HCT116 (cell line): ENCODE results near the gene TEAD3. TPM values are rescaled to one million over a fixed set of nuclear protein-coding genes. Genes with fewer than 3 reads are reported as not detected.
A peak's percentile ranks its signal among the peaks of the same experiment; 100 is the strongest.

Experiments
- ATAC-seq: fragments of 200-7000 bp; cut with Tn5 transposase; 2 replicates; pipeline ENCODE4 v1.9.1; 2020; ENCODE audit warnings: mild to moderate bottlenecking, moderate library complexity
- BruUV-seq: library from RNA; stranded (reverse); fragments of 400-500 nt; replicated peaks from 2 replicates; lab custom pipeline; 2021; lab: Mats Ljungman, UMichigan
- CTCF ChIA-PET: fragments of 300-600 bp; sonication (Branson Sonifier 250); formaldehyde crosslinking; loops from one replicate; lab custom pipeline; 2021; ENCODE audit warnings: antibody characterized with exemption; lab: Charles Lee
- POLR2A ChIA-PET: fragments of 300-600, 350-600 bp; sonication (Branson Sonifier 250); formaldehyde crosslinking; loops from one replicate; lab custom pipeline; 2021; ENCODE audit warnings: antibody characterized with exemption; lab: Charles Lee
- RAD21 ChIA-PET, 2 experiments: fragments of 300-600 bp; sonication (Branson Sonifier 250); formaldehyde crosslinking; loops; one replicate each; lab custom pipeline; 2023; ENCODE audit warnings: low total read pairs in 2 of 2; ENCODE audit not compliant: uncharacterized antibody in 2 of 2, unreplicated experiment in 2 of 2, low non-redundant PET in 1 of 2; lab: Charles Lee
- DNase-seq: peaks from one replicate; pipeline ENCODE4 v3.0.0-alpha.2; 2010; ENCODE audit warnings: low read depth, low spot score
- H2AFZ ChIP-seq: fragments of 200-600 bp; shearing (Covaris generic), sonication (generic); 2 replicates; pipeline ENCODE4 v1.6.1; 2017; ENCODE audit warnings: low read depth, mixed run types, mixed read lengths, antibody characterized with exemption, low read length; ENCODE audit not compliant: poor library complexity, severe bottlenecking
- H3K27ac ChIP-seq: 2 replicates; pipeline ENCODE4 v1.5.1; 2012; ENCODE audit warnings: low read depth, low read length
- H3K27me3 ChIP-seq: fragments of 200-600 bp; sonication (generic); 2 replicates; pipeline ENCODE4 v1.6.1; 2016; ENCODE audit warnings: mixed run types, low read length, mixed read lengths; ENCODE audit not compliant: insufficient read depth
- H3K36me3 ChIP-seq, 2 experiments: fragments of 200-500 bp in 1 of 2; fragments of 200-600 bp in 1 of 2; sonication (Bioruptor generic) in 1 of 2; sonication (generic) in 1 of 2; 2 replicates each; pipeline versions ENCODE4 v1.5.1 to v1.6.1; 2014 to 2016; ENCODE audit warnings: low read length in 2 of 2, inconsistent platforms in 1 of 2, mixed read lengths in 1 of 2, mixed run types in 1 of 2; ENCODE audit not compliant: insufficient read depth in 2 of 2, control insufficient read depth in 1 of 2
- H3K4me1 ChIP-seq, 2 experiments: fragments of 200-600 bp in 1 of 2; sonication (generic) in 1 of 2; 2 replicates each; pipeline versions ENCODE4 v1.5.1 to v1.6.1; 2012 to 2017; ENCODE audit warnings: low read length in 2 of 2, inconsistent platforms in 1 of 2, mild to moderate bottlenecking in 1 of 2, mixed read lengths in 1 of 2, mixed run types in 1 of 2, moderate library complexity in 1 of 2; ENCODE audit not compliant: insufficient read depth in 2 of 2, control insufficient read depth in 1 of 2
- H3K4me2 ChIP-seq: fragments of 200-600 bp; sonication (generic); 2 replicates; pipeline ENCODE4 v1.6.1; 2017; ENCODE audit warnings: mixed run types, low read length, mixed read lengths
- H3K4me3 ChIP-seq, 2 experiments: fragments of 200-600 bp in 1 of 2; sonication (generic) in 1 of 2; replicated peaks in 1 of 2; 2 replicates each; pipeline ENCODE4 v1.5.1; 2011 to 2016; ENCODE audit warnings: low read length in 2 of 2, control low read depth in 1 of 2, low read depth in 1 of 2, mild to moderate bottlenecking in 1 of 2, mixed read lengths in 1 of 2, mixed run types in 1 of 2
- H3K79me2 ChIP-seq: fragments of 200-600 bp; sonication (generic); 2 replicates; pipeline ENCODE4 v1.6.1; 2017; ENCODE audit warnings: mild to moderate bottlenecking, mixed run types, low read length, moderate library complexity, mixed read lengths; ENCODE audit not compliant: insufficient read depth
- H3K9ac ChIP-seq: fragments of 200-600 bp; sonication (generic); 2 replicates; pipeline ENCODE4 v1.6.1; 2016; ENCODE audit warnings: low read length, mixed read lengths
- H3K9me2 ChIP-seq: fragments of 200-600 bp; sonication (generic), shearing (Covaris generic); 2 replicates; pipeline ENCODE4 v1.6.1; 2017; ENCODE audit warnings: mixed run types, mild to moderate bottlenecking, moderate library complexity; ENCODE audit not compliant: insufficient read depth
- H3K9me3 ChIP-seq, 2 experiments: fragments of 200-500 bp in 1 of 2; fragments of 200-600 bp in 1 of 2; sonication (Bioruptor generic) in 1 of 2; sonication (generic) in 1 of 2; 2 replicates each; pipeline ENCODE4 v1.6.1; 2014 to 2017; ENCODE audit warnings: low read length in 2 of 2, mixed read lengths in 2 of 2, inconsistent platforms in 1 of 2, low read depth in 1 of 2, mild to moderate bottlenecking in 1 of 2, mixed run types in 1 of 2, moderate library complexity in 1 of 2; ENCODE audit not compliant: control insufficient read depth in 1 of 2, insufficient read depth in 1 of 2
- H4K20me1 ChIP-seq: fragments of 200-600 bp; sonication (generic), shearing (Covaris generic); 2 replicates; pipeline ENCODE4 v1.6.1; 2017; ENCODE audit warnings: mixed run types, mild to moderate bottlenecking, moderate library complexity; ENCODE audit not compliant: insufficient read depth
- SRF ChIP-seq: IDR thresholded peaks from 2 replicates; pipeline ENCODE4 v1.6.1; 2012; ENCODE audit warnings: low read depth
- TCF7L2 ChIP-seq: IDR thresholded peaks from 2 replicates; pipeline ENCODE4 v1.7.0; 2011; ENCODE audit warnings: borderline replicate concordance, inconsistent platforms; ENCODE audit not compliant: insufficient read depth, insufficient read length; ENCODE audit errors: extremely low read depth
- ZFX ChIP-seq: fragments of 450-650 bp; IDR thresholded peaks from 2 replicates; pipeline ENCODE4 v1.6.1; 2017
- intact Hi-C: fragments of 100-400 bp; cut with micrococcal nuclease; formaldehyde crosslinking; loops from 2 replicates; pipeline ENCODE4 v1.10.0; 2022
- total RNA-seq: library from RNA; stranded (reverse); gene quantifications from one replicate; pipeline ENCODE4 v1.2.1, GENCODE V29; 2021; ENCODE audit not compliant: unreplicated experiment
- TF ChIP-seq, protein P1 (sequence below): IDR thresholded peaks from 2 replicates; pipeline ENCODE4 v1.6.1; 2012

Gene TEAD3
- total RNA-seq, 1 experiment from 2014 or later: 21.8 TPM

GRCh38 chr6:35497571-35498421, 917 bp upstream of the TEAD3 start:
- peak; percentile 39 for ATAC-seq
- CTCF ChIA-PET: interaction anchor here (1.8 kb wide), 1 partner anchor 25 kb away, joined by 6 read pairs; no protein-coding TSS in a partner anchor
- RAD21 ChIA-PET: interaction anchor here in 1 of 2 experiments (1.0 kb wide), 1 partner anchor 24 kb away, joined by 3 read pairs; no protein-coding TSS in a partner anchor
- no peak for DNase-seq
- H2AFZ ChIP-seq: no peak overlapping the region
- H3K36me3 ChIP-seq: no peaks in the 10 kb centered on the region
- H3K9me2 ChIP-seq: no peaks in the 10 kb centered on the region
- POLR2A ChIA-PET: interaction anchor here (2.0 to 2.3 kb wide), 2 partner anchors 11 to 27 kb away, joined by 9 to 14 read pairs; no protein-coding TSS in a partner anchor
- H4K20me1 ChIP-seq: no peaks in the 10 kb centered on the region
- intact Hi-C loops: no loop called here
- peak overlapping the region; percentile 98 for H3K27ac ChIP-seq
- no peaks in the 10 kb centered on the region for H3K9me3 ChIP-seq
- H3K4me3 ChIP-seq: peak overlapping the region; percentile 65 to 70
- H3K4me1 ChIP-seq: peaks cover 18 to 40% of the 10 kb centered on the region in 2 experiments
- H3K9ac ChIP-seq: peak overlapping the region; percentile 95
- H3K27me3 ChIP-seq: no peaks in the 10 kb centered on the region
- TF ChIP-seq ZFX: peak; percentile 40; the same call in 1 of the 2 replicates
- TF ChIP-seq TCF7L2: no peak
- TF ChIP-seq, protein P1, sequence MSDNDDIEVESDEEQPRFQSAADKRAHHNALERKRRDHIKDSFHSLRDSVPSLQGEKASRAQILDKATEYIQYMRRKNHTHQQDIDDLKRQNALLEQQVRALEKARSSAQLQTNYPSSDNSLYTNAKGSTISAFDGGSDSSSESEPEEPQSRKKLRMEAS: peak; percentile 81; the same call in 1 of the 2 replicates
- TF ChIP-seq, all 23 proteins: peak for 2
- no TSS peak for BruUV-seq
- Histone ChIP-seq H3K79me2 (peaks cover 32% of the 10 kb centered on the region), H3K4me2 (peak overlapping the region; percentile 96)

- peak overlapping the region; percentile 81 for H3K9ac ChIP-seq
- DNase-seq (no peak), ATAC-seq (peak; percentile 37)
- peak overlapping the region; percentile 96 for H3K4me2 ChIP-seq
- H3K27me3 ChIP-seq: no peaks in the 10 kb centered on the region
- no TSS peak for BruUV-seq
- intact Hi-C loops: no loop called here
- no peaks in the 10 kb centered on the region for H3K9me3 ChIP-seq
- POLR2A ChIA-PET: interaction anchor here (0.6 to 2.3 kb wide), 6 partner anchors 8 to 246 kb away, joined by 3 to 14 read pairs (median 4); no protein-coding TSS in a partner anchor
- H2AFZ ChIP-seq: no peak overlapping the region
- CTCF ChIA-PET: interaction anchor here (1.5 to 1.8 kb wide), 2 partner anchors 9 to 26 kb away, joined by 4 to 6 read pairs; no protein-coding TSS in a partner anchor
- peaks cover 34 to 55% of the 10 kb centered on the region in 2 experiments for H3K4me1 ChIP-seq
- H4K20me1 ChIP-seq: no peaks in the 10 kb centered on the region
- no peaks in the 10 kb centered on the region for H3K36me3 ChIP-seq
- peaks cover 40% of the 10 kb centered on the region for H3K79me2 ChIP-seq
- H3K27ac ChIP-seq: peak overlapping the region; percentile 82
- H3K4me3 ChIP-seq: peak overlapping the region; percentile 65 to 79
- H3K9me2 ChIP-seq: no peaks in the 10 kb centered on the region
- TF ChIP-seq SRF: no peak
- peak; percentile 85 for TF ChIP-seq ZFX
- RAD21 ChIA-PET: interaction anchor here in 1 of 2 experiments (0.6 kb wide), 2 partner anchors 99 to 358 kb away, joined by 3 read pairs; no protein-coding TSS in a partner anchor
Observed at GRCh38 chr6:35496036-35496840, 641 bp downstream of the TEAD3 start.
